ENCODE results near the gene UROC1. TPM values are rescaled to one million over a fixed set of nuclear protein-coding genes. Genes with fewer than 3 reads are reported as not detected.
A peak's percentile ranks its signal among the peaks of the same experiment; 100 is the strongest.

The UROC1 gene
- total RNA-seq, 1 donor from 2014 or later, result not detected

DNA sequence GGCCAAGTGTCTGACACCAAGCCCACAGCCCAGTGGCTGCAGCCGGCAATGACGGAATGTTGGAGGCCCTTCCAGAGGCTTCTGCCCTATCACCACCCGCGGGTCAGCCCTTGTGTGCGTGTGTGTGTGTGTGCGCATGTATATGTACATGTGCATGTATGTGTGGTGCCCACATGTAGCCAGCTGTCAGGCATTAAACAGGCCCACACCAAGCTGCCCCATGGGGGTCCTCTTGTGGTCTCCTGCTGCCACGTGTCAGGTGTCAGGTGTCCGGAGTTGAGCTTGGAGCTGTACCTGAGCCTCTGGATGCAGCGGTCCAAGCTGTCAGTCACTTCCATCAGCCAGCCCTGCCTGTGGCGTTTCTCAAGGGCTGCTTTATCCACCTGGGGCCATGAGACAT is 13.9 kb downstream of the UROC1 start:
- peak; percentile 33 for DNase-seq (ENCODE audit: missing footprints)
- intact Hi-C loops (cut with DNase I), result no loop called here
- no peak for ATAC-seq

GRCh38 chr3:126502656-126503055 is 14.9 kb downstream of the UROC1 start:
- DNase-seq (ENCODE audit: missing footprints) (no peak), ATAC-seq (no peak)
- intact Hi-C loops (cut with DNase I), result no loop called here

GRCh38 chr3:126501736-126502135 is 15.8 kb downstream of the UROC1 start:
- ATAC-seq, result peak; percentile 73
- intact Hi-C loops (cut with DNase I), result no loop called here
- DNase-seq (ENCODE audit: missing footprints), result peak; percentile 34

DNA sequence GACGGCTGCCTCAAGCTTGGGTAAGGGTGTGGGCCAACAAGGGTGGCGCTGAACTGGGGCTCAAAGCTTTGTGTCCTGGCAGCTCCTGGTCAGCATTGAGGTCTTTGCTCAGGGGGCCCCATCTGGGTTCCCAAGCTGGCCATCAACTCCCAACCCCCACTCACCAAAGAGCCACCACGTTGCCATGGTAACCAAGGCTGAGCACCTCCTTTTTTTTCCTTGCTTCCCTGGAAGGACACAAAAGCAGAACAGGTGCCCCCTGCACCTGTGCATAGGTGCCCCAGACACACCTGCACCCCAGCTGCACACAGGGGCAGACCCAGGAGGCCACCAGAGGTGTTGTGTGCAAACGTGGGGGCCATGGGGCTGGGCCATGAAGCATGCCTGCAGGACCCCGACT is 16.5 kb downstream of the UROC1 start:
- ATAC-seq, result no peak
- DNase-seq (ENCODE audit: missing footprints), result peak; percentile 40
- intact Hi-C loops (cut with DNase I), result no loop called here

- intact Hi-C loops (cut with DNase I), result no loop called here
- ATAC-seq (no peak), DNase-seq (ENCODE audit: missing footprints) (peak; percentile 31)
Observed at GRCh38 chr3:126500016-126500415, 17.6 kb downstream of the UROC1 start.

GRCh38 chr3:126499401-126499800 is 18.2 kb downstream of the UROC1 start:
- peak; percentile 45 for DNase-seq (ENCODE audit: missing footprints)
- intact Hi-C loops (cut with DNase I), result no loop called here
- ATAC-seq, result no peak

DNA sequence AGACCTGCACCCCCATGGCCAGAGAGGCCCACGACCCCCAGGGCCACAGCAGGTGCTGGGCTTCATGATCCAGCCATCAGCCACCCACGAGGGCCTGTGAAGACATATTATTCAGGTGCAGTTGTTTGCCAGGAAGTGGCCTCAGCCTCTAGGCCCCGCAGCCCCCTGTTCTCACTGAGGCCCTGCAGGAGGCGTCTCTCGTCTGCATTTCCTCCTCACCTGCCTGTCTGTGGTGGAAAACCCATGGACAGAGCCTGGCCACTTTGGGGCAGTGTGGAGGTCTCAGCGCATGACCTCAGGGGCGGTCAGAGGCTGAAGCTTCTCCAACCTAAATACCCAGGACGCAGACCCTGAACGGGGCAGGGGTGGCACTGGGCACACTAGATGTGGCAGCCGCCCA is 18.6 kb downstream of the UROC1 start:
- ATAC-seq (no peak), DNase-seq (ENCODE audit: missing footprints) (peak; percentile 50)

DNA sequence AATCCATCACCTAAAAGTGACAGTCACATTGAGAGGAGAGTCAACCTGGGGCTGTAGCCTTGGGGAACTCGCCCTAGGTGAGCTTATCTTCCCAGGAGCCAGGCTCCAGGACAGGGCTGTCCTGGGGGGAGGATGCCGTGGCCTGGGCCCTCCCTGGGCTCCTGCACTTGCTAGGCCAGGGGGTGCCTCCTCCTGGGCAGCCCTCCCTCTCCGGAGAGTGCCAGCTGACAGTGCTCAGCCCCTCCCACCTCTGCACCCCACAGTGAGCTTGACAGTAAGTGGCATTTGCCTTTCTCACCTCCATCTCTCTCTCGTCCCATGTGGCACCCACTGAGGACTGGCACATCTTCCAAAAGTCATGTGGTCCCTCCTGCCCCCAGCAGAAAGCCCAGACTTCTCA is 19.1 kb downstream of the UROC1 start:
- DNase-seq (ENCODE audit: missing footprints) (peak; percentile 9), ATAC-seq (no peak)
- intact Hi-C loops (cut with DNase I), result no loop called here

More for the DNA sequence above, 18.6 kb downstream of the UROC1 start:
- intact Hi-C loops (cut with DNase I), result no loop called here

- no peak for ATAC-seq
- DNase-seq (ENCODE audit: missing footprints), result peak; percentile 32
- intact Hi-C loops (cut with DNase I), result no loop called here
Observed at GRCh38 chr3:126497956-126498355, 19.6 kb downstream of the UROC1 start.

- ATAC-seq (no peak), DNase-seq (ENCODE audit: missing footprints) (peak; percentile 52)
- intact Hi-C loops (cut with DNase I), result no loop called here
Observed at GRCh38 chr3:126496894-126497850, 20.4 kb downstream of the UROC1 start.

- DNase-seq (ENCODE audit: missing footprints) (peak; percentile 56), ATAC-seq (no peak)
- intact Hi-C loops (cut with DNase I), result no loop called here
Observed at GRCh38 chr3:126495786-126496185, 21.8 kb downstream of the UROC1 start.

- intact Hi-C loops (cut with DNase I), result no loop called here
- no peak for ATAC-seq
- DNase-seq (ENCODE audit: missing footprints), result no peak
Observed at GRCh38 chr3:126494970-126495230, 22.7 kb downstream of the UROC1 start.

DNA sequence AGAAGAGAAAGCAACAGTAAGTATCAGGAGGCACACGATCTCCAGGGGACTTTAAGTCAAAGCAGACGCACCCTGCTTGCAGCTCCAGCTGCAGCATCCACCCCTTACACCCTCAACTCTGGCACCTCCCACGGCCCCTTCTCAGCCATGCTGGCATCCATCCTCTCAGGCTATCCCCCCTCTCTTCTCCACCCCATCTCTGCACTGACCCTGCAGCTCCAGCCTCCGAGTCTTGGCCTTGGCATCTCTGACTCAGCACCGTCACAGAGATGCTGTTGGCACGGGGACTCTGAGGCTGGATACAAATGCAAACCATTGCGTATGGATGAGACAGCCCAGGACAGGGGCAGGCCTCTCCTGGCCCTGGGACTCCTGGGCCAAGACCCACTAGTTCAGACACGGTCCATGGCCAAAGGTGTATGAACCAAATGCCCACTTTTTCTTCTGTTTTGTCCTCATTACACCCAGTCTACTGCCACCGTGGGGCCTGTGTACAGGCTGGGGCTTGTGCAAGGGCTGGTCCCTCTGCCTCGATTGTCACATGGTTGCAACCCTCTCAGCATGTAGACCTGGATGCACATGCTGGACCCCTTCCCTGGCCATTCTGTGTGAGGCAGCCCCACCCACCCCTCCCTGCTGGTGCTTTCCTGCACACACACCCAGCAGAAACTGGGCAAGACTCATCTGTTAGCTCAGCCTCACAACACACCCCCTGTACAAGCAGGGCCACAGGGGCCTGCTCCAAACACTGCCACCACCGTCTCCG is 23.2 kb downstream of the UROC1 start:
- no peak for ATAC-seq
- no peak for DNase-seq (ENCODE audit: missing footprints)
- intact Hi-C loops (cut with DNase I), result no loop called here

DNA sequence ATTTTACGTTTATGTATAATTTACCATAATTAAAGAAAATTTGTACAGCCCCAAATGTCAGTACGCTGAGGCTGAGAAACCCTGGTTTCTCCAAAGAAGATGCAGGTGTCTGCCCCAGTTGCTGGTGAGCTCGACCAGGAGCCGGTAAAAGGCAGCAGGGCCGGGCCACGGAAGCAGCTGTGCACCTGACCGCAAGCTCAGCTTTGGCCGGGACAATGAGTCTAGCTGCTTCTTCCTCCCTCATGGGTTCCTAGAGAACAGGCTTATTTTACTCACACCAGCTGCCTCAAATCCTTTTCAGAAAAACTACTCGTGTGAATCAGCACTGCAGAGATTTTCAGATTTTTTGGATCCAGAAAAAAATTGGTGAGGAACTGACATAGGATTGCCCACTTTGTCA is 23.8 kb downstream of the UROC1 start:
- intact Hi-C loops (cut with DNase I), result no loop called here
- ATAC-seq, result no peak
- peak; percentile 16 for DNase-seq (ENCODE audit: missing footprints)

DNA sequence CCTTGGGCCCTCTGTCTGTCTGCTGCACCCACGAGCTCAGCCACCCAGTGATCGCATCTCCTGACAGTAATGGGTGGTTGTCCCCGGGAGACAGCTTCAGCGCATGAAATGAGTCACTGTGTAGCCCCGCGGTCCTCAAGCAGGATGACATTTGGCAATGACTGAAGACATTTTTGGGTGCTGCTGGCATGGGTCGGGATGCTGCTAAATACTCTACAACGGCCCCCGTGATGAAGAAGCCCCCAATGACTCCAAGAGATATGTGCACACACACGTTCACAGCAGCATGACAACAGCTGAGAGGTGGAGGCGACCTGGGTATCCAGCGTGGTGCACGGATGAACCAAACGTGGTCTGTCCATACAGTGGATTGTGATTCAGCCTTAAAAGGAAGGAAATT is 24.5 kb downstream of the UROC1 start:
- no peak for DNase-seq (ENCODE audit: missing footprints)
- intact Hi-C loops (cut with DNase I), result no loop called here
- no peak for ATAC-seq

- intact Hi-C loops (cut with DNase I), result no loop called here
- no peak for DNase-seq (ENCODE audit: missing footprints)
- no peak for ATAC-seq
Observed at GRCh38 chr3:126491221-126492013, 26.2 kb downstream of the UROC1 start.

- DNase-seq (ENCODE audit: missing footprints), result no peak
- no peak for ATAC-seq
- intact Hi-C loops (cut with DNase I), result no loop called here
Observed at GRCh38 chr3:126490619-126491018, 27.0 kb downstream of the UROC1 start.

DNA sequence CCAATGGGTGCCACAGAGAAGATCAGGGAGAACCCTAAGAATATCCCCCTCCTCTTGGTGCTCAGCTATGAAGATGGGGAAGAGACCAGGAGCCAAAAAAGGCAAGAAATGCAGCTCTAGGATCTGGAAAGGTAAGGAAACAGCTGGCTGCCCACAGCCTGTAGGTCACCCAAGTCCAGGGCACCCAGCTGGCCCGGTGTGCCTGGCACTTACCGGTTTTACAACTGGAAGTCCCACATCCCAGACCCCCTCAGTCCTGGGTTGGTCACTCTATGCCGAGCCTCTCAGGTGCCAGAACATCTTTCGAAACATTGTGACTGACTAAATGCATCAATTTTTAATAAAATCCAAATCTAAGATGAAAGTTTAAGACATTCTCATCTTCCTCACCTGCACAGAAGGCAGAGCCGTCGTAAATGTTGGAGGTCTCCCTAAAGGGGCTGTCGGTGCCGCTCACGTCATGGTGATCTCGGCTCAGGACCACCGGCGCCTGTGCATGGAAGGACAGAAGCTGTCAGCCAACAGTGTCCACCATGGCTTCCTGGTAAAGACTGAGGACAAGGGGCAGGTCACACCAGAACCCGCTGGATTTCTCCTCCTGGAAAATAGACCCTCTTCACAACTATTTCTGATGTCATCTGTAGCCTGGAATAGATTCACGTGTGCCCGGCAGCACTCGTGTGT is 28.5 kb downstream of the UROC1 start:
- DNase-seq (ENCODE audit: missing footprints), result peak; percentile 47
- ATAC-seq, result no peak
- intact Hi-C loops (cut with DNase I), result no loop called here

DNA sequence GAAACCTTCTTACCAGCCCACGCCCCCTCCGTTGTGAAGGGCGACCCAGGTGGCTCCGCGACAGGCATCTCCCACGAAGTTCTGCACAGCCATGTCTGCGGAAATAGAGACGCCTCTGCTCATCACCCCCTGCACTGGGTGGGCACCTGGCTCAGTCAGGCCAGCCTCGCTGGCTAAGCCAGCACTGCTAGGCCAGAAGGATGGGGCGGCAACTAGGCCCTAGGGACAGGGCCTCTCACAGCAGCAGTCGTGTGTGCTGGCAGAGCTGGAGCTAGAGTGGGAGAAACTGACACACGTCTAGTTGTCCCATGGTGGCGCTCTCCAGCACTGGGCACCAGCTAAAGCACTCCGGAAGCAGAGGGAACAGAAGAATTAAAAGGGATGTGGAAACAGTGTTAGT is 29.4 kb downstream of the UROC1 start:
- intact Hi-C loops (cut with DNase I), result no loop called here
- DNase-seq (ENCODE audit: missing footprints), result peak; percentile 45
- ATAC-seq, result no peak

Data from Right ventricle myocardium inferior (tissue), 1 donor.